ENCODE data around the gene NKAIN4.

DNA sequence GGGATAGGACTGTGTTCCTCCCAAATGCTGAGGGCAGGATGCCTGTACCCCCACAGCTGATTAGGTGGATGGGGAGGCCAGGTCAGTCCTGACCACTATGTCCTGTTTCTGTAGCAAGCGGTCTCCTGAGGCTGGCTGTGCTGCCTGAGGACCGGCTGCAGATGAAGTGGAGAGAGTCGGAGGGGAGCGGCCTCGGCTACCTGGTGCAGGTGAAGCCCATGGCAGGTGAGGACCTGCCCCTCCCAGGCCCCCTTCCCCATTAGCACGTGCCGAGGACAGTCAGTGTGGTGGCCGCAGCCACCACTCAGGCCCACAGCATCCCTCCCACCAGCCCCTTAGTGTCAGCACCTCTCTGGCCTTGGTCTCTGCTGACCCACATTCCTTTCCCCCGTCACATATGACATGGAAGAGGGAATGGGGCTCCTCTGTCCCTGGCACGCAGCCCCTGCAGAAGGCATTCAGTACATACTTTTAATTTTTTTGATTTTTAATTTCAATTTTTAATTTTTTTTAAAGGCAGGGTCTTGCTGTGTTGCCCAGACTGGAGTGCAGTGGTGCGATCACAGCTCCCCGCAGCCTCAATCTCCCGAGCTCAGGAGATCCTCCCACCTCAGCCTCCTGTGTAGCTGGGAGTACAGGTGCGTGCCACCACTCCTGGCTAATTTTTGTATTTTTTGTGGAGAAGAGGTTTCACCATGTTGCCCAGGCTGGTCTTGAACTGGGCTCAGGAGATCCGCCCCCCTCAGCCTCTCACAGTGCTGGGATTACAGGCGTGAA, 43.7 kb upstream of the NKAIN4 start:
- TF ChIP-seq, protein P1, sequence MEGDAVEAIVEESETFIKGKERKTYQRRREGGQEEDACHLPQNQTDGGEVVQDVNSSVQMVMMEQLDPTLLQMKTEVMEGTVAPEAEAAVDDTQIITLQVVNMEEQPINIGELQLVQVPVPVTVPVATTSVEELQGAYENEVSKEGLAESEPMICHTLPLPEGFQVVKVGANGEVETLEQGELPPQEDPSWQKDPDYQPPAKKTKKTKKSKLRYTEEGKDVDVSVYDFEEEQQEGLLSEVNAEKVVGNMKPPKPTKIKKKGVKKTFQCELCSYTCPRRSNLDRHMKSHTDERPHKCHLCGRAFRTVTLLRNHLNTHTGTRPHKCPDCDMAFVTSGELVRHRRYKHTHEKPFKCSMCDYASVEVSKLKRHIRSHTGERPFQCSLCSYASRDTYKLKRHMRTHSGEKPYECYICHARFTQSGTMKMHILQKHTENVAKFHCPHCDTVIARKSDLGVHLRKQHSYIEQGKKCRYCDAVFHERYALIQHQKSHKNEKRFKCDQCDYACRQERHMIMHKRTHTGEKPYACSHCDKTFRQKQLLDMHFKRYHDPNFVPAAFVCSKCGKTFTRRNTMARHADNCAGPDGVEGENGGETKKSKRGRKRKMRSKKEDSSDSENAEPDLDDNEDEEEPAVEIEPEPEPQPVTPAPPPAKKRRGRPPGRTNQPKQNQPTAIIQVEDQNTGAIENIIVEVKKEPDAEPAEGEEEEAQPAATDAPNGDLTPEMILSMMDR (conservative IDR thresholded peaks at IDR 0.05 in 1 of 2, IDR thresholded peaks at IDR 0.05 in 1 of 2; ENCODE audit: extremely low read depth in 1 of 2, insufficient read depth in 1 of 2, low read depth in 1 of 2, low read length in 2 of 2): no peak
- TF ChIP-seq EZH2 (IDR thresholded peaks at IDR 0.05; ENCODE audit: borderline replicate concordance, low read length): no peak

Measured in mammary epithelial cell (primary cell).